SU-DHL-6 (cell line): ENCODE data around the gene FARS2.

Experiments
- H2AFZ ChIP-seq: fragments of 200-600 bp; sonication (generic); 2 replicates; pipeline ENCODE4 v1.6.1; 2014; ENCODE audit warnings: low read depth, mild to moderate bottlenecking, moderate library complexity, mixed read lengths, antibody characterized with exemption, low read length; ENCODE audit not compliant: severe bottlenecking
- H3F3A ChIP-seq: fragments of 200-600 bp; shearing (Covaris generic); 2 replicates; pipeline ENCODE4 v1.6.0; 2016; ENCODE audit warnings: antibody characterized with exemption, mild to moderate bottlenecking; ENCODE audit not compliant: insufficient read depth
- H3K27ac ChIP-seq: fragments of 200-600 bp; sonication (generic); 2 replicates; pipeline ENCODE4 v1.5.1; 2016; ENCODE audit warnings: low read depth, mild to moderate bottlenecking, low read length, moderate library complexity, mixed read lengths
- H3K27me3 ChIP-seq: fragments of 200-600 bp; sonication (generic), shearing (Covaris generic); 2 replicates; pipeline ENCODE4 v1.6.0; 2014; ENCODE audit warnings: mild to moderate bottlenecking, low read length
- H3K36me3 ChIP-seq: fragments of 200-600 bp; sonication (generic); 2 replicates; pipeline ENCODE4 v1.6.1; 2014; ENCODE audit warnings: mild to moderate bottlenecking, low read length, mixed read lengths
- H3K4me2 ChIP-seq: fragments of 300-600, 200-600 bp; shearing (Covaris generic), sonication (generic); 2 replicates; pipeline ENCODE4 v1.6.0; 2014; ENCODE audit warnings: low read length, low read depth, mild to moderate bottlenecking; ENCODE audit not compliant: poor library complexity, severe bottlenecking
- H3K4me3 ChIP-seq: fragments of 200-600 bp; sonication (generic); 2 replicates; pipeline ENCODE4 v1.5.1; 2014; ENCODE audit warnings: antibody characterized with exemption, low read length, mild to moderate bottlenecking, mixed read lengths; ENCODE audit not compliant: insufficient read depth, poor library complexity, severe bottlenecking
- H3K79me2 ChIP-seq: fragments of 200-600 bp; sonication (generic); 2 replicates; pipeline ENCODE4 v1.6.1; 2014; ENCODE audit warnings: mild to moderate bottlenecking, low read length, moderate library complexity; ENCODE audit not compliant: insufficient read depth
- H3K9ac ChIP-seq: fragments of 200-600 bp; sonication (generic); 2 replicates; pipeline ENCODE4 v1.7.0; 2014; ENCODE audit warnings: mild to moderate bottlenecking, low read length
- H3K9me2 ChIP-seq: fragments of 200-600 bp; sonication (generic); replicated peaks from 2 replicates; pipeline ENCODE4 v1.6.1; 2014; ENCODE audit warnings: low read length; ENCODE audit not compliant: insufficient read depth
- H3K9me3 ChIP-seq: fragments of 200-600 bp; sonication (generic); 2 replicates; pipeline ENCODE4 v1.6.1; 2014; ENCODE audit warnings: low read length, mixed read lengths; ENCODE audit not compliant: insufficient read depth
- H4K20me1 ChIP-seq: fragments of 200-600 bp; sonication (generic); 2 replicates; pipeline ENCODE4 v1.6.1; 2014; ENCODE audit warnings: low read depth, mild to moderate bottlenecking, antibody characterized with exemption, low read length, moderate library complexity, mixed read lengths
- EZH2phosphoT487 ChIP-seq: fragments of 200-600 bp; sonication (generic), shearing (Covaris generic); conservative IDR thresholded peaks from 2 replicates; pipeline ENCODE4 v1.6.1; 2018; ENCODE audit warnings: mild to moderate bottlenecking, antibody characterized with exemption, low read length, moderate library complexity, mixed read lengths
- TF ChIP-seq, protein P1 (sequence below): fragments of 200-600 bp; sonication (generic); IDR thresholded peaks from one replicate; pipeline ENCODE4 v1.5.1; 2017; ENCODE audit warnings: antibody characterized with exemption, mild to moderate bottlenecking, low read length, moderate library complexity; ENCODE audit not compliant: insufficient read depth, poor library complexity, severe bottlenecking

The FARS2 gene

DNA sequence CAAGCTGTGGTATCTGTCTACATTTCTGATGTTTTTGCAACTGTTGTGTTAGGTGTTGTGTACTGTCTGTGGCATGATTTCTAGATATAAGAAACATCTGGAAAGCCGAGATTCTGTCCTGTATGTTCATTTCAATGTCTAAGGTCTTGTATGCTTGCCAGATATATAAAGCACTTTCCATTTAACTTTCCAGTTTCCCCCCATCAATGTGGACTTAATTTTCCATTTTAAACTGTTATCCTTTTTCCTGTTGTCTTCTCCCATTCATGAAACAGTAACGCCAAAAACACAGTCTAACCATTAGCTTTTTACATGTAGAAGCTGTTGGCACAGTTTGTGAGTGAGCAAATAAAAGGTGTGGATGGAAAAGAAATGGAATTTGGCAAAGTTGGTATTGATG, 181.6 kb downstream of the FARS2 start:
- no peak overlapping the region for H3K4me2 ChIP-seq
- H3K27me3 ChIP-seq, result no peaks in the 10 kb centered on the region
- H2AFZ ChIP-seq, result no peak overlapping the region
- no peaks in the 10 kb centered on the region for H3K79me2 ChIP-seq
- no peak overlapping the region for H3K9ac ChIP-seq
- no peaks in the 10 kb centered on the region for H4K20me1 ChIP-seq
- TF ChIP-seq, protein P1, sequence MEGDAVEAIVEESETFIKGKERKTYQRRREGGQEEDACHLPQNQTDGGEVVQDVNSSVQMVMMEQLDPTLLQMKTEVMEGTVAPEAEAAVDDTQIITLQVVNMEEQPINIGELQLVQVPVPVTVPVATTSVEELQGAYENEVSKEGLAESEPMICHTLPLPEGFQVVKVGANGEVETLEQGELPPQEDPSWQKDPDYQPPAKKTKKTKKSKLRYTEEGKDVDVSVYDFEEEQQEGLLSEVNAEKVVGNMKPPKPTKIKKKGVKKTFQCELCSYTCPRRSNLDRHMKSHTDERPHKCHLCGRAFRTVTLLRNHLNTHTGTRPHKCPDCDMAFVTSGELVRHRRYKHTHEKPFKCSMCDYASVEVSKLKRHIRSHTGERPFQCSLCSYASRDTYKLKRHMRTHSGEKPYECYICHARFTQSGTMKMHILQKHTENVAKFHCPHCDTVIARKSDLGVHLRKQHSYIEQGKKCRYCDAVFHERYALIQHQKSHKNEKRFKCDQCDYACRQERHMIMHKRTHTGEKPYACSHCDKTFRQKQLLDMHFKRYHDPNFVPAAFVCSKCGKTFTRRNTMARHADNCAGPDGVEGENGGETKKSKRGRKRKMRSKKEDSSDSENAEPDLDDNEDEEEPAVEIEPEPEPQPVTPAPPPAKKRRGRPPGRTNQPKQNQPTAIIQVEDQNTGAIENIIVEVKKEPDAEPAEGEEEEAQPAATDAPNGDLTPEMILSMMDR, result no peak
- TF ChIP-seq EZH2phosphoT487, result no peak
- H3K9me2 ChIP-seq, result no peaks in the 10 kb centered on the region
- H3F3A ChIP-seq, result no peaks in the 10 kb centered on the region
- H3K36me3 ChIP-seq, result no peaks in the 10 kb centered on the region
- H3K9me3 ChIP-seq, result no peaks in the 10 kb centered on the region
- no peak overlapping the region for H3K27ac ChIP-seq
- no peak overlapping the region for H3K4me3 ChIP-seq

DNA sequence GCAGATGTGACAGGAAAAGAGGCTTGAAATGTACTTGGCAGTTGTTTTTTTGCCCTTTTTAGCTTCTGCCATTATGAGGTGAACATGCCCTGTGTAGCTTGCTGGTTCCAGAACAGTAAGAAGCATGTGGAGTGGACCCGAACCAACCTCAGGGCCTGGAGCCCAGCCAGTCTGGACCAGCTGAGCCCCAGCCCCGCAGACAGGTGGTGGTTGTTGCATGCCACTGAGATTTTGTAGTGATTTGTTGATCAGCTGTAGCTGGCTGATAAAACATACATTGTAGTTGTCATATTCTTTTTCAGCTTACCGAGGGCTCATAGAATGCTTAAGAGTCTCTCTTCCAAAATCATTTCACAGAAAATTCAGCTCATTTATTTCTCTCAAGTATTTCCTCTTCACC, 182.2 kb downstream of the FARS2 start:
- Histone ChIP-seq H3K27me3 (no peaks in the 10 kb centered on the region), H2AFZ (no peak overlapping the region), H4K20me1 (no peaks in the 10 kb centered on the region), H3K9me2 (no peaks in the 10 kb centered on the region), H3K9me3 (no peaks in the 10 kb centered on the region), H3F3A (no peaks in the 10 kb centered on the region), H3K4me3 (no peak overlapping the region), H3K79me2 (no peaks in the 10 kb centered on the region), H3K36me3 (no peaks in the 10 kb centered on the region), H3K27ac (no peak overlapping the region), H3K4me2 (no peak overlapping the region), H3K9ac (no peak overlapping the region)
- TF ChIP-seq, protein P1, result no peak
- TF ChIP-seq EZH2phosphoT487, result no peak

DNA sequence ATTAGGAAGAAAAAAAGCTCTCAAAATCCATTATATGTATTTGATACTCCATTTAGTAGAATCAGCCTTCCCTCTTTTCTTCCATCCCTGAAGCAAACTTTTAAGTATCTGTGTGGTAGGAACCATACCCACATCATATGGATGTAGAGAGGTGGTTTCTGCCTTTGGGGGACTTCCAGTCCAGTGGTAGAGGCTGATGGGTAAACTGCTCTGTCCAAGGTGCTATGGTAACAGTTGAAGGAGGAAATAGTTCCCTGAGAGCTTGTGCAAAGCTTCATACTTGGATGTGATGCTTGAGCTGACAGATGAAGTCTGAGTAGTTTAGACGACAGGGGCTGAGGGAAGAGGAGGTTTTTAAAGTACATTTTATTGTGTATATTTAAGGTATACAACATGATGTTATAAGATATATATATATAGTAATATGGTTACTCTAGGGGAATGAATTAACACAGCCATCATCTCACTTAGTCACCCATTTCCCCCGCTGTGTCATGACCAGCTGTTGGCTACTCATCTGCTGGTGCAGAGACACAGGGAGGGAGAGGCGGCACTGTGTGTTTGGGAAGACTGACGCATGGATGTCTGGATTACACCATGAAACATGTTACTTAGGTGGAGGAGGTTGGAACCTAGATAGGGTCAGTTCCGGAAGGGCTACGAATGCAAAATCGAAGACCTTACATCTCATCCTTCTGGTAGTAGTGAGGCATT, 185.2 kb downstream of the FARS2 start:
- H3K9ac ChIP-seq, result no peak overlapping the region
- H3K27ac ChIP-seq, result no peak overlapping the region
- no peaks in the 10 kb centered on the region for H3K9me2 ChIP-seq
- TF ChIP-seq EZH2phosphoT487, result no peak
- TF ChIP-seq, protein P1, result no peak
- H3K4me2 ChIP-seq, result no peak overlapping the region
- no peaks in the 10 kb centered on the region for H3K9me3 ChIP-seq
- no peaks in the 10 kb centered on the region for H3K36me3 ChIP-seq
- no peaks in the 10 kb centered on the region for H3K79me2 ChIP-seq
- H3K4me3 ChIP-seq, result no peak overlapping the region
- H3F3A ChIP-seq, result no peaks in the 10 kb centered on the region
- no peaks in the 10 kb centered on the region for H3K27me3 ChIP-seq
- no peak overlapping the region for H2AFZ ChIP-seq
- no peaks in the 10 kb centered on the region for H4K20me1 ChIP-seq
